Stimulated activated CD4-positive, alpha-beta T cell treated with anti-CD3 and anti-CD28 coated beads, Interleukin-2, amount 100 ng/mL, for 4 hours (primary cell): ENCODE data around the gene ITPA.
"Not testable (repeated sequence)": the region's sequence is repeated elsewhere in the genome, so short reads cannot be mapped to it uniquely, and the experiment has no call there.

Source experiments
- DNase-seq: peaks from one replicate; pipeline ENCODE4 v3.0.0-alpha.2; 2020; ENCODE audit warnings: low read depth

Gene ITPA

GRCh38 chr20:3202965-3203314 lies 6.4 kb upstream of the ITPA start:
- no peak for DNase-seq

- no peak for DNase-seq
Measured at GRCh38 chr20:3203315-3204123, 5.8 kb upstream of the ITPA start.

GRCh38 chr20:3204124-3204794 lies 5.0 kb upstream of the ITPA start, which contains the start of gene DDRGK1:
DDRGK1 (minus strand) TSS chr20:3204682; CDS start chr20:3204627, 55 bp downstream.
- DNase-seq = peak; percentile 83

GRCh38 chr20:3208786-3209256 lies 477 bp upstream of the ITPA start:
- no peak for DNase-seq

GRCh38 chr20:3209946-3210317 lies 634 bp downstream of the ITPA start:
- DNase-seq = no peak

- no peak for DNase-seq
Measured at GRCh38 chr20:3210346-3210745, 1.0 kb downstream of the ITPA start.

GRCh38 chr20:3213226-3213625 lies 3.9 kb downstream of the ITPA start:
- DNase-seq = no peak

- not testable (repeated sequence) for DNase-seq
Measured at GRCh38 chr20:3215359-3215917, 6.1 kb downstream of the ITPA start.

- peak; percentile 57 for DNase-seq
Measured at GRCh38 chr20:3218307-3218988, 9.2 kb downstream of the ITPA start.

GRCh38 chr20:3221398-3222226 lies 12.3 kb downstream of the ITPA start:
- DNase-seq = no peak

GRCh38 chr20:3222635-3223600 lies 13.6 kb downstream of the ITPA start:
- DNase-seq = no peak

- DNase-seq = no peak
Measured at GRCh38 chr20:3223651-3223993, 14.3 kb downstream of the ITPA start.

GRCh38 chr20:3223994-3224680 lies 14.8 kb downstream of the ITPA start:
- DNase-seq = no peak

- DNase-seq = no peak
Measured at GRCh38 chr20:3224681-3225421, 15.6 kb downstream of the ITPA start.

GRCh38 chr20:3226093-3226492 lies 16.8 kb downstream of the ITPA start:
- no peak for DNase-seq

GRCh38 chr20:3226864-3227263 lies 17.6 kb downstream of the ITPA start:
- no peak for DNase-seq

- DNase-seq = no peak
Measured at GRCh38 chr20:3227506-3227905, 18.2 kb downstream of the ITPA start.

- no peak for DNase-seq
Measured at GRCh38 chr20:3227936-3228749, 18.8 kb downstream of the ITPA start.

- DNase-seq = no peak
Measured at GRCh38 chr20:3228750-3229032, 19.4 kb downstream of the ITPA start.
